Activated T-helper 1 cell treated with anti-CD3 and anti-CD28 coated beads, Interleukin-12 subunit alpha, Interleukin-12 subunit beta, Interleukin-2, Interleukin-4 antibody, amounts not matched to agents 30 ng/mL and 10 ng/mL and 1 ng/mL, durations not matched to agents 14 hours and 24 hours and 36 hours (primary cell): ENCODE results near the gene FOXO3. TPM values are rescaled to one million over a fixed set of nuclear protein-coding genes. Genes with fewer than 3 reads are reported as not detected.
"Not testable (repeated sequence)": the region's sequence is repeated elsewhere in the genome, so short reads cannot be mapped to it uniquely, and the experiment has no call there.

ENCODE experiments used
- DNase-seq: peaks from one replicate; pipeline ENCODE4 v3.0.0; 2021; ENCODE audit warnings: low spot score
- H3K27ac Mint-ChIP-seq: one replicate; pipeline ENCODE4 v1.8.0; 2021; ENCODE audit warnings: mild to moderate bottlenecking, mixed read lengths
- H3K27me3 Mint-ChIP-seq: one replicate; pipeline ENCODE4 v1.8.0; 2022; ENCODE audit warnings: mild to moderate bottlenecking, moderate library complexity, mixed read lengths; ENCODE audit not compliant: insufficient read depth
- H3K36me3 Mint-ChIP-seq: one replicate; pipeline ENCODE4 v1.8.0; 2021; ENCODE audit warnings: low read depth, mixed read lengths
- H3K4me1 Mint-ChIP-seq: one replicate; pipeline ENCODE4 v1.8.0; 2021; ENCODE audit warnings: low read depth, mixed read lengths
- H3K4me3 Mint-ChIP-seq: one replicate; pipeline ENCODE4 v1.8.0; 2021; ENCODE audit warnings: mild to moderate bottlenecking, moderate library complexity, mixed read lengths
- H3K9me3 Mint-ChIP-seq: one replicate; pipeline ENCODE4 v1.8.0; 2021; ENCODE audit warnings: mixed read lengths
- intact Hi-C: fragments of 100-400 bp; cut with micrococcal nuclease; formaldehyde crosslinking; loops from one replicate; pipeline ENCODE4 v1.15.1; 2024
- total RNA-seq: library from RNA; stranded (reverse); gene quantifications from 2 replicates; pipeline ENCODE4 v1.2.3, GENCODE V29; 2022

FOXO3 gene
- total RNA-seq, 1 donor from 2014 or later, result 8.6 TPM

DNA sequence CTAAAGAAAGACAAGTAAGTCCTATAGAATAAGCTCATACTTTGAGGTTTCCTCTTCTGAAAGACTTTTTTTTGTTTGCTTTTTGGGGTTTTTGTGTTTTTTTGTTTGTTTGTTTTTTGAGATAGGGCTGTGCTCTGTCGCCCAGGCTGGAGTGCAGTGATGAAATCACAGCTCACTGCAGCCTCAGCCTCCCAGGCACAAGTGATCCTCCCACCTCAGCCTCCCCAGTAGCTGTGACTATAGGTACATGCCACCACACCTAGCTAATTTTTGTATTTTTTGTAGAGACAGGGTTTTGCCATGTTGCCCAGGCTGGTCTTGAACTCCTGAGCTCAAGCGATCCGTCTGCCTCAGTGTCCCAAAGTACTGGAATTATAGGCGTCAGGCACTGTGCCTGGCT is 98.1 kb downstream of the FOXO3 start:
- H3K9me3 Mint-ChIP-seq, H3K36me3 Mint-ChIP-seq, DNase-seq, H3K4me3 Mint-ChIP-seq, intact Hi-C loops, H3K27ac Mint-ChIP-seq, H3K27me3 Mint-ChIP-seq: not testable (repeated sequence)
- peaks cover 11% of the 10 kb centered on the region for H3K4me1 Mint-ChIP-seq

DNA sequence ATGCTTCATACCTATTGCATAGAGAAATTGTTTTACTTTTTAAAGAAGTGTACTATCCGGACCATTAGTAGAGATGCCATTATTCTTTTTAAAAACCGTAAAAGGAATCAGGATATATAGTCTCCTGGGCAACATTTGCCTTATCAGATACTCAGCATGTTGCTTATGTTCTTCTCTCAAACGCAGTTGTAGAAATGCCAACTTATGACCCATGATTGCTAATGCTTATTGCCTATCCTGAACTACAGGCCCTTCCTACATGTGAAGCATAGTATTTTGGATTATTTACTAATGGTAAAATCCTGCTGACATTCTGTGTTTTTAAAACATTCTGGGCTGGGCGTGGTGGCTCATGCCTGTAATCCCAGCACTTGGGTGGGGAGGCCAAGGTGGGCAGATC is 99.5 kb downstream of the FOXO3 start:
- no peaks in the 10 kb centered on the region for H3K9me3 Mint-ChIP-seq
- no peak overlapping the region for H3K27ac Mint-ChIP-seq
- H3K4me1 Mint-ChIP-seq, result peaks cover 6% of the 10 kb centered on the region
- H3K4me3 Mint-ChIP-seq, result no peak overlapping the region
- peaks cover 7% of the 10 kb centered on the region for H3K27me3 Mint-ChIP-seq
- intact Hi-C loops, result no loop called here
- peaks cover 4% of the 10 kb centered on the region for H3K36me3 Mint-ChIP-seq
- no peak for DNase-seq

DNA sequence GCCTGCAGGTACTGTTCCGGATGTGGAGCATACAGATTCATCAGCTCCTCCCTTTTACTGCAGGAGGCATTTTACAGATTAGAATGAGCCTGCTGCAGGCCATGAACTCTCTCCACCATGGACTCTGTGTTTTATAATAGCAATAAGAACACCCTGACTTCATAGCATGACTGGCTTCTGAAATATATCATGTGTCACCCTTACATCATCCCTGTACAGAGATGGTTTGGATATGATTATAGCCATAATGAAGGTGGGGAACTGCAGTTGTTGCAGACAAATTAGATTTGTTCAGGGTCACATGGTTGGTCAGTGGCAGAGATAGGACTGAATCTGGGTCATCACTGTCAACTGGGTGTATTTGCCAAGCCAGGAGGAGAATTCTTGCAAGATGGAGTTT is 100.7 kb downstream of the FOXO3 start:
- DNase-seq, result no peak
- H3K4me3 Mint-ChIP-seq, result no peak overlapping the region
- H3K4me1 Mint-ChIP-seq, result peaks cover 6% of the 10 kb centered on the region
- no peaks in the 10 kb centered on the region for H3K9me3 Mint-ChIP-seq
- H3K27ac Mint-ChIP-seq, result no peak overlapping the region
- peaks cover 4% of the 10 kb centered on the region for H3K36me3 Mint-ChIP-seq
- H3K27me3 Mint-ChIP-seq, result peaks cover 7% of the 10 kb centered on the region
- intact Hi-C loops, result no loop called here

DNA sequence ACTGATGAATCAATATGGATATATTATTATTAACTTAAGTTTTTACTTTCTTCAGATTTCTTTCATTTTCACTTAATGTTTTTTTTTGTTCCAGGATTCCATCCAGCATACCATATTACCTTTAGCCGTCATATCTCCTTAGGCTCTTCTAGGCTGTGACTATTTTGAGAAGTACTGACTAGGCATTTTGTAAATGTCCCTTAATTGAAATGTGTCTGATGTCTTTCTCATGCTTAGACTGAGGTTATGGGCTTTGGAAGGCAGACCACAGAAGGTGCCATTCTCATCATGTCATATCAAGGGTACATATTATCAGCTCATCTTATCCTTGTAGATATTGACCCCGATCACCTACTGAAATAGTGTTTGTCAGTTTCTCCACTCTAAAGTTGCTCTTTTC is 101.3 kb downstream of the FOXO3 start:
- no peak for DNase-seq
- Mint-ChIP-seq H3K4me3 (no peak overlapping the region), H3K4me1 (peaks cover 6% of the 10 kb centered on the region), H3K27me3 (peaks cover 7% of the 10 kb centered on the region), H3K9me3 (no peaks in the 10 kb centered on the region), H3K36me3 (peaks cover 4% of the 10 kb centered on the region), H3K27ac (no peak overlapping the region)
- intact Hi-C loops, result no loop called here

DNA sequence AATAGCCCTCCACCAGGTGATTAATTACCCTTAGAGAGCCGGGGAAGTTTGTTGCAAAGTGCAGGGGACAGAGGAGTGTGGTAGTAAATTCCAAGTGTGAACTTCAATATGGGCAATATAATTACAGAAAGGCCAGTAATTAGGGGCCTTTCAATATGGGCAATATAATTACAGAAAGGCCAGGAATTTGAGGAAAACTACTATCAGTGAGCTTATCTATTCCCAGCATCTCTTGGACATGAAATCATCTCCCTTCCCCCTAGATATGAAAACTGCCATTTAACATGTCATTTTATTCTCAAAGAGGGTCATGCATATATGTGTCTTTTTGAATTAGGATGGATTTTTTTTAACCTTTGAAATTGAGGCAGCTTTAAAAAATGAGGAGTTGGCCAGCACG is 102.0 kb downstream of the FOXO3 start:
- H3K27ac Mint-ChIP-seq, result no peak overlapping the region
- H3K4me3 Mint-ChIP-seq, result no peak overlapping the region
- H3K9me3 Mint-ChIP-seq, result no peaks in the 10 kb centered on the region
- peaks cover 12% of the 10 kb centered on the region for H3K4me1 Mint-ChIP-seq
- intact Hi-C loops, result no loop called here
- H3K36me3 Mint-ChIP-seq, result peaks cover 4% of the 10 kb centered on the region
- peaks cover 7% of the 10 kb centered on the region for H3K27me3 Mint-ChIP-seq
- DNase-seq, result no peak

DNA sequence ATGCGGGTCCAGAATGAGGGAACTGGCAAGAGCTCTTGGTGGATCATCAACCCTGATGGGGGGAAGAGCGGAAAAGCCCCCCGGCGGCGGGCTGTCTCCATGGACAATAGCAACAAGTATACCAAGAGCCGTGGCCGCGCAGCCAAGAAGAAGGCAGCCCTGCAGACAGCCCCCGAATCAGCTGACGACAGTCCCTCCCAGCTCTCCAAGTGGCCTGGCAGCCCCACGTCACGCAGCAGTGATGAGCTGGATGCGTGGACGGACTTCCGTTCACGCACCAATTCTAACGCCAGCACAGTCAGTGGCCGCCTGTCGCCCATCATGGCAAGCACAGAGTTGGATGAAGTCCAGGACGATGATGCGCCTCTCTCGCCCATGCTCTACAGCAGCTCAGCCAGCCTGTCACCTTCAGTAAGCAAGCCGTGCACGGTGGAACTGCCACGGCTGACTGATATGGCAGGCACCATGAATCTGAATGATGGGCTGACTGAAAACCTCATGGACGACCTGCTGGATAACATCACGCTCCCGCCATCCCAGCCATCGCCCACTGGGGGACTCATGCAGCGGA is 102.9 kb downstream of the FOXO3 start:
- H3K4me3 Mint-ChIP-seq, H3K27me3 Mint-ChIP-seq, H3K36me3 Mint-ChIP-seq, DNase-seq, H3K27ac Mint-ChIP-seq, H3K9me3 Mint-ChIP-seq, intact Hi-C loops: not testable (repeated sequence)
- H3K4me1 Mint-ChIP-seq, result peaks cover 12% of the 10 kb centered on the region

DNA sequence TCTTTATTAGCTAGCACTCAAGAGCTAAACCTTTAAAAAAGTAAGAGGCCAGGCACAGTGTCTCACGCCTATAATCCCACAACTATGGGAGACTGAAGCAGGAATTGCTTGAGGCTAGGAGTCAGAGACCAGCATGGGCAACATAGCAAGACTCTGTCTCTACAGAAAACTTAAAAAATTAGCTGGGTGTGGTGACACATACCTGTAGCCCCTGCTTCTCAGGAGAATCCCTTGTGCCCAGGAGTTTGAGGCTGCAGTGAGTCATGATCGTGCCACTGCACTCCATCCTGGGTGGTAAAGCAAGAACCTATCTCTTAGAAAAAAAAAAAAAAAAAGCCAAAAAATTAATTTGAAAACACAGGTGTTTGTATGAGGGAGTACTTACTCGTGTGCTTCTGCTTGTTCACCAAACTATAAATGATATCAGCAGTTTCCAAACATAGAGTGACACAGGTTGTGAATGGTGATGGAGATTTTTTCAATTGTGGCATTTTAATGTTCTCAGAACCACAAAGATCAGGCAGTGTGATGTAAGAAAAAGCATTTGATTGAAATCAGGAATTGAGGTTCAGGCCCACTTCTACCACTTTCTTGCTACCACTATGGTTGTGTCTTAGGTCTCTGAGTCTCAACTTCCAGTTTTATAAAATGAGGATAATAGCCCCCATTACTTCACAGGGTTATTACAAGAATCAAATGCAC is 104.9 kb downstream of the FOXO3 start:
- Mint-ChIP-seq H3K27me3 (peaks cover 4% of the 10 kb centered on the region), H3K36me3 (peaks cover 4% of the 10 kb centered on the region), H3K27ac (no peak overlapping the region), H3K4me1 (peaks cover 16% of the 10 kb centered on the region), H3K9me3 (no peaks in the 10 kb centered on the region), H3K4me3 (no peak overlapping the region)
- no peak for DNase-seq
- intact Hi-C loops, result no loop called here

DNA sequence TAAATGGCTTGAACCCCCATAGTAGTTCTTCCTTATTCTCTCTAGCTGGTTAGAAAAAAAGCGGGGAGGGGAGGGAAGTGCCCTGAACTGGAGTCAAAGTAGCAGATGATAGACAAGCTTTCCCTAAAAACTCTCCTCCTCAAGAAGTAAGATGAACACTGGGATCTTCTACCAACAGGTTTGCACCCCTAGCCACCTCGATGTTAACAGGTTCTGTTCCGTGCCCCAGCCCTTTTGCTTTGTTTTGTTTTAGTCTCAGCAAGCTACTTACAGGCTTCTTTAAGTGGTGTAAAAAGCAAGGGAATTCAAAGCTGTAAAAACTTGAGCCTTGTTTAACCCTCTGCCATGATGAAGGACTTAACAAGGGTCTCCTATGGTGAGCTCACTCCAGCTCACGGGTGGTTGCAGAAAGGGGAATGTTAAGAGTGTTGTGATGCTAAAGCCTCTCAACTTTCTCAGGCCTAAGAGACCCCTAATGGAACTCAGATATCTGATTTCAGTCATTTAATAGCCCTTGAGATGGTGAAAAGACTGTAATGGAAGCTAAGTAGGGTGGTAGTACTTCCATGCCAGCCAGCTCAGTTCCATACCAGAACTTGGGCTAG is 106.0 kb downstream of the FOXO3 start:
- DNase-seq, result no peak
- peaks cover 4% of the 10 kb centered on the region for H3K27me3 Mint-ChIP-seq
- no peak overlapping the region for H3K4me3 Mint-ChIP-seq
- no peak overlapping the region for H3K27ac Mint-ChIP-seq
- intact Hi-C loops, result no loop called here
- peaks cover 16% of the 10 kb centered on the region for H3K4me1 Mint-ChIP-seq
- no peaks in the 10 kb centered on the region for H3K9me3 Mint-ChIP-seq
- peaks cover 4% of the 10 kb centered on the region for H3K36me3 Mint-ChIP-seq

DNA sequence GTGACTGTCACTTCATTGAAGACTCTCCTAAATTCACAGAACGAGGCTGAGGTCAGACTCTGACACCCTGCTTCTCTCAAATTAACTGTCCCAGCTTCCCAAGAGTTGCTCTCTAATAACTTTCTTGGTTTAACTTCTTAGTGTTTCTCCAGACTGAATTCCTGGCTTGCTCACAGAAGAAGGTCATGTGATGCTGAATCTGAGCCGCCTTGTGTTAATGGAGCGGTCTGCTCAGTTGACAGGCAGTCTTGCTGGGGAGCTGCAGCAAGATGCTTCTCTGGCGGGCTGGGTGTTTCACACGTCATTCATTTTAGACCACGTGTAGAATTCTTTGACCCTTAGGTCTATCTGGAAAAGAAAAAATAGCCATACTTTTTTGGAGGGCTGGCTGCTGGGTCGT is 107.3 kb downstream of the FOXO3 start:
- no peak for DNase-seq
- Mint-ChIP-seq H3K4me1 (peaks cover 9% of the 10 kb centered on the region), H3K27ac (no peak overlapping the region), H3K4me3 (no peak overlapping the region), H3K27me3 (peaks cover 4% of the 10 kb centered on the region), H3K9me3 (no peaks in the 10 kb centered on the region), H3K36me3 (peaks cover 4% of the 10 kb centered on the region)
- intact Hi-C loops, result no loop called here

DNA sequence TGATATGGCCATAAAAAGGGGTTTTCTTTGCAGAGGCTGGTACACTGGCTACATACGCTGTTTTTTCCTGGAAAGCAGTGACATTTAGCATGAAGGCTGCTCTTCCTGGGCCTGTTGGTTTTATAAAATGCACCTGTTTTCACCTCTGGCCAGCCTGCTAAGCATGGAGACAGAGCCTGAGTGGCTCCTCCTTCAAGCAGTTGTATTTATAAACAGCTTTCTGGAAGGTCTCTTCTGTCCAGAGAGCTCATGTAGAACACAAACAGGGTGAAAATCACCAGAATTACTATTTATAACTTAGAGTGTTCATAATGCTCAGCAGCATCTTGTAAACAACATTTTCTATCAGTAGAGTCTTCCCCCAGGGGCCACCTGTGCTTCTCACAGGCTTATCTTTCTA is 109.0 kb downstream of the FOXO3 start:
- Mint-ChIP-seq H3K27me3 (peaks cover 4% of the 10 kb centered on the region), H3K4me1 (peaks cover 9% of the 10 kb centered on the region), H3K27ac (no peak overlapping the region), H3K36me3 (peaks cover 3% of the 10 kb centered on the region), H3K9me3 (no peaks in the 10 kb centered on the region), H3K4me3 (no peak overlapping the region)
- intact Hi-C loops, result no loop called here
- DNase-seq, result no peak

DNA sequence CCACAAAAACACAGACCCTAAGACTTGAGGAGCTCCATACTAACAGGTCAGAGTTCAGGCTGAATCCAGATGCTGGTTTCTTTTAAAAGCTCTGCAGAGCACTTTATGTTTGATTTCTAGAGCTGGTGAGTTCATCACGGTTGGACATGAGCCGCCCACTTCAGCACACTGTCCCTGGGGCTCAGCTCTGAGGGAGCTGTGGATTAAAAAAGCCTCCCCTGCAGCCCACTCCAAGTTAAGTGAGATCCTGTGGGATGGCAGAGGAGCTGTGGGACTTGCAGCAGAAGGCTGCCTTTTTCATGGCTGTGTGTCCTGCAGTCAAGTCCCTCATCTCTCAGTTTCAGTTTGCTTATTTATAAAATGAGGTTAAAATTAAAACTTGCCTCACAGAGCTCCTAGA is 110.5 kb downstream of the FOXO3 start:
- H3K4me1 Mint-ChIP-seq, result peaks cover 9% of the 10 kb centered on the region
- no peak overlapping the region for H3K27ac Mint-ChIP-seq
- intact Hi-C loops, result no loop called here
- no peaks in the 10 kb centered on the region for H3K36me3 Mint-ChIP-seq
- no peaks in the 10 kb centered on the region for H3K9me3 Mint-ChIP-seq
- DNase-seq, result no peak
- H3K4me3 Mint-ChIP-seq, result no peak overlapping the region
- peaks cover 4% of the 10 kb centered on the region for H3K27me3 Mint-ChIP-seq

DNA sequence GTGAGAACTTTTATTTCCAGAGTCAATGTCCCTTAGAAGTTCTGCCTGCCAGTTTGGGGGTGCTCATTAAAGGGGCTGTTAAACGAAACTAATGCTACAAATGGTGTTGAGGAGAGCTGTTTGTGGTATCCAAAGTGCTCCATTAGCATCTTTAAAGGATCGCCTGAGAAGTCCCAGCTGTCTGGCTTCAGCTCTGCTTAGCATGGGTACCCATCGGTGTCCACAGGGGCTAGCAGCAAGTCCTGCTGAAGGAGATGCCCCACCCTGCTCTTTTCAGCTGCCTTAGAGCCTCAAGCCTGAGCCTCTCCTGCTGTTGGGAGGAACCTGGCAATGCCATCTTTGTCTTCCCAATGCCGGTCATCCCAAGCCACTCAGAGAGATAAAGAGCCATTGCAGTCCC is 111.1 kb downstream of the FOXO3 start:
- Mint-ChIP-seq H3K4me3 (no peak overlapping the region), H3K27me3 (peaks cover 4% of the 10 kb centered on the region)

DNA sequence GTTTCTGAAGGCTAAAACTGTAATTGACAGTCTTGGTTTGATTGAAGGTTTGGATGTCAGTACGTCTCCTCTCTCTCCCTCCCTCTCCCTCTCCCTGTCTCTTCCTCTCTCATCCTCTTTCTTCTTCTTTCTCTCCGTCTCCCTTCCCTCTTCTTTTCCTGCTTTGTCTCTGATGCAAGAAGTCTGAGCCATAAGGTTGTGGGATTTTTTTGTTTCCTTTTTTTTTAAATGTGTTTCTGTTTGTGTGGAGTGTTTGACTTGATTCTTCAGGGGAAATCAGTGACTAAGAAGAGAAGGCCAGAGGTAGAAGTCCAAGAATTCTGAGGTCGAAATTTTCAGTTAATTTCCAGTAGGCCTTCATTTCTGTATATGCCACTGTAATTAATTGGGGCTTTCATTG is 111.9 kb downstream of the FOXO3 start:
- no peak for DNase-seq
- peaks cover 4% of the 10 kb centered on the region for H3K27me3 Mint-ChIP-seq
- no peaks in the 10 kb centered on the region for H3K9me3 Mint-ChIP-seq
- intact Hi-C loops, result no loop called here
- H3K4me3 Mint-ChIP-seq, result no peak overlapping the region
- H3K36me3 Mint-ChIP-seq, result no peaks in the 10 kb centered on the region
- H3K4me1 Mint-ChIP-seq, result peaks cover 4% of the 10 kb centered on the region
- no peak overlapping the region for H3K27ac Mint-ChIP-seq

More for the DNA sequence above, 111.1 kb downstream of the FOXO3 start:
- intact Hi-C loops, result no loop called here
- no peaks in the 10 kb centered on the region for H3K36me3 Mint-ChIP-seq
- H3K9me3 Mint-ChIP-seq, result no peaks in the 10 kb centered on the region
- H3K4me1 Mint-ChIP-seq, result peaks cover 9% of the 10 kb centered on the region
- no peak for DNase-seq
- H3K27ac Mint-ChIP-seq, result no peak overlapping the region
